Suprapubic skin (tissue), 3 donors: ENCODE data around the gene RASA4.
A peak's percentile ranks its signal among the peaks of the same experiment; 100 is the strongest.
"Not testable (repeated sequence)": the region's sequence is repeated elsewhere in the genome, so short reads cannot be mapped to it uniquely, and the experiment has no call there.

Experiments
- CTCF ChIP-seq, 2 donors: fragments of 200-600 bp in 1 of 2; fragments of 450-650 bp in 1 of 2; sonication (generic) in 1 of 2; IDR thresholded peaks; one replicate each; pipeline ENCODE4 v1.5.1; 2016 to 2019; ENCODE audit warnings: antibody characterized with exemption in 2 of 2, mild to moderate bottlenecking in 1 of 2, moderate library complexity in 1 of 2
- EP300 ChIP-seq: sonication (generic); formaldehyde crosslinking; IDR thresholded peaks from one replicate; pipeline ENCODE4 v1.6.1; 2017; ENCODE audit warnings: antibody characterized with exemption
- POLR2A ChIP-seq, 2 donors: fragments of 450-650 bp; IDR thresholded peaks; one replicate each; pipeline ENCODE4 v1.6.1; 2017; ENCODE audit warnings: antibody characterized with exemption in 2 of 2, mild to moderate bottlenecking in 2 of 2, moderate library complexity in 2 of 2

- TF ChIP-seq CTCF (IDR thresholded peaks at IDR 0.05): peak in 1 of 2 donors; percentile 68
- TF ChIP-seq EP300; POLR2A (IDR thresholded peaks at IDR 0.05): not testable (repeated sequence)
Observed at GRCh38 chr7:102572261-102573239, 44.0 kb downstream of the RASA4 start, which contains the start of gene POLR2J3.
